HepG2 (cell line): ENCODE data around the gene ZBTB7A. TPM values are rescaled to one million over a fixed set of nuclear protein-coding genes. Genes with fewer than 3 reads are reported as not detected.

Experiments used
- AGO1 ChIP-seq: fragments of 200-400 bp; formaldehyde crosslinking; IDR thresholded peaks from 2 replicates; pipeline ENCODE4 v1.6.1; 2017; ENCODE audit warnings: mild to moderate bottlenecking, low read depth, low read length, moderate library complexity; ENCODE audit not compliant: poor library complexity, severe bottlenecking
- AHR ChIP-seq: IDR thresholded peaks from 2 replicates; pipeline ENCODE4 v1.6.1; 2018; ENCODE audit warnings: missing genetic modification reagents, missing compliant biosample characterization
- BRD4 ChIP-seq: sonication (generic); formaldehyde crosslinking; IDR thresholded peaks from 2 replicates; pipeline ENCODE4 v1.4.0; 2020; ENCODE audit warnings: missing genetic modification reagents
- FOXJ3 ChIP-seq: sonication (generic); formaldehyde crosslinking; IDR thresholded peaks from 2 replicates; pipeline ENCODE4 v1.4.0; 2020; ENCODE audit warnings: missing genetic modification reagents, mild to moderate bottlenecking, borderline replicate concordance
- NFYB ChIP-seq: sonication (generic); formaldehyde crosslinking; IDR thresholded peaks from 2 replicates; pipeline ENCODE4 v1.4.0; 2020; ENCODE audit warnings: missing genetic modification reagents
- NR2F2 ChIP-seq: IDR thresholded peaks from 2 replicates; pipeline ENCODE4 v1.6.1; 2012; ENCODE audit warnings: low read depth, inconsistent platforms, borderline replicate concordance
- PATZ1 ChIP-seq: sonication (generic); formaldehyde crosslinking; IDR thresholded peaks from 2 replicates; pipeline ENCODE4 v1.4.0; 2020; ENCODE audit warnings: missing genetic modification reagents
- RARG ChIP-seq: sonication (generic); formaldehyde crosslinking; IDR thresholded peaks from 2 replicates; pipeline ENCODE4 v1.4.0; 2020; ENCODE audit warnings: low read depth, mild to moderate bottlenecking, missing genetic modification reagents
- UBTF ChIP-seq: sonication (generic); formaldehyde crosslinking; IDR thresholded peaks from 2 replicates; pipeline ENCODE4 v1.4.0; 2020; ENCODE audit warnings: mild to moderate bottlenecking, missing genetic modification reagents
- ZBTB20 ChIP-seq: sonication (generic); formaldehyde crosslinking; IDR thresholded peaks from 2 replicates; pipeline ENCODE4 v1.8.1; 2023; ENCODE audit warnings: missing genetic modification reagents, low read depth, mild to moderate bottlenecking, borderline replicate concordance
- ZKSCAN1 ChIP-seq: fragments of 150-350 bp; IDR thresholded peaks from 2 replicates; pipeline ENCODE4 v1.6.1; 2014; ENCODE audit warnings: low read length
- ZKSCAN5 ChIP-seq: sonication (generic); formaldehyde crosslinking; IDR thresholded peaks from 2 replicates; pipeline ENCODE4 v1.5.1; 2020; ENCODE audit warnings: mild to moderate bottlenecking, missing genetic modification reagents
- ZNF879 ChIP-seq: sonication (generic); formaldehyde crosslinking; IDR thresholded peaks from 2 replicates; pipeline ENCODE4 v1.8.1; 2023; ENCODE audit warnings: missing genetic modification reagents
- polyA plus RNA-seq, 8 experiments: library from polyadenylated mRNA; depleted of rRNA in 3 of 8; stranded (reverse) in 7 of 8; unstranded in 1 of 8; fragments of >200 nt; fragmentation: Illumina TruSeq in 4 of 8; extraction: Trizol in 4 of 8; gene quantifications; 2 replicates each; pipeline versions ENCODE4 v1.2.1 to v1.2.3, GENCODE V29; 2011 to 2016; ENCODE audit warnings: low read depth in 4 of 8, missing spikeins in 1 of 8, mixed read lengths in 1 of 8; ENCODE audit not compliant: insufficient read depth in 1 of 8
- total RNA-seq, 5 experiments: library from RNA; depleted of rRNA; stranded (reverse); fragments of >200 nt; fragmentation: Illumina TruSeq; extraction: Trizol; gene quantifications; 2 replicates each; pipeline ENCODE4 v1.2.3, GENCODE V29; 2016; ENCODE audit warnings: low read depth in 1 of 5
- TF ChIP-seq, protein P1 (sequence below): sonication (generic); formaldehyde crosslinking; IDR thresholded peaks from 2 replicates; pipeline ENCODE4 v1.4.0; 2020; ENCODE audit warnings: missing genetic modification reagents, borderline replicate concordance
- TF ChIP-seq, protein P2 (sequence below): sonication (generic); formaldehyde crosslinking; IDR thresholded peaks from 2 replicates; pipeline ENCODE4 v1.5.1; 2020; ENCODE audit warnings: missing genetic modification reagents, mild to moderate bottlenecking, borderline replicate concordance
- TF ChIP-seq, protein P3 (sequence below): sonication (generic); formaldehyde crosslinking; IDR thresholded peaks from 2 replicates; pipeline ENCODE4 v1.8.0; 2022; ENCODE audit warnings: mild to moderate bottlenecking, missing genetic modification reagents

The ZBTB7A gene
- total and polyA plus RNA-seq, 2 of the 13 experiments (the other 11 are each of a cell fraction or from before 2014, with no cell fraction given), result 3.6 to 4.0 TPM

DNA sequence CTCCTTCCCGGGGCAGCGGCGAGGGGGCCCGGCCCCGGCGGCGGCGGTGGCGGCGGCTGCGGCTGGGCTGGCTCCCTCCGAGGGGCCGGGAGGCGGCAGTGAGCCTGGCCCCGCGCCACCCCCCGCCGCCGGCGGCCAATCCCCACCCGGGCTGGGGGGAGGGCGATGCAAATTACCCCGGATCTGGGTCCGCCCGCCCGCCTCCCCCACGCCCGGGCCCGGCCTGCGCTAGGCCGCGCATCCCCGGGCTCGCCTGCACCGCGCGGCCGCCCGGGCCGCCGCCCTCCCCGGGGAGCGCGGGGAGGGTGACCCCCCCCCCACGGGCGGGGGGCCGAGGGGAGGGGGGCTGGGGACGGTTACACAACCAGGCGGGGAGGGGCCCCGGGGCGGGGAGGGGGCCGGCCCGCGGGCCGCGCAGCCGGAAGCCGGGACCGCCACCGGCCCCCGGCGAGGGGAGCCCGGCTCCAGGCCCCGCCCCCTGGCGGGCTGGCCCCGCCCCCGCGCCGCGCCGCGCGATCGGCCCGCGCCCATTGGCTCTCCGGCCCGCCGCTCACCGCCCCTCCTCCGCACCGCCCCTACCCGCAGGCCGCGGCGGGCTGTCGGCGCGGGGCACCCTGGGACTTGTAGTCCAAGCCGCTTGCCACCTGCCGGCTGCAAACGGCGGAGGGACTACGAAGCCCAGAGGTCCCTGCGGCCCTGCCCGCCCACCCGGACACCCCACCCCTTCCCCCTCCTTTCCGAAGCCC, 1.1 kb downstream of the ZBTB7A start (continued):
- TF ChIP-seq UBTF (CRISPR knock-in tag) (peak; percentile 84; the same call in 1 of the 2 replicates), NR2F2 (no peak), AHR (CRISPR knock-in tag) (no peak), RARG (CRISPR knock-in tag) (no peak), FOXJ3 (CRISPR knock-in tag) (no peak), AGO1 (peak; percentile 6), ZKSCAN5 (CRISPR knock-in tag) (no peak), NFYB (CRISPR knock-in tag) (peak; percentile 76), BRD4 (CRISPR knock-in tag) (no peak), ZBTB20 (CRISPR knock-in tag) (no peak), ZNF879 (CRISPR knock-in tag) (no peak), PATZ1 (CRISPR knock-in tag) (peak; percentile 91; the same call in 1 of the 2 replicates), ZKSCAN1 (no peak)
- TF ChIP-seq, protein P1, sequence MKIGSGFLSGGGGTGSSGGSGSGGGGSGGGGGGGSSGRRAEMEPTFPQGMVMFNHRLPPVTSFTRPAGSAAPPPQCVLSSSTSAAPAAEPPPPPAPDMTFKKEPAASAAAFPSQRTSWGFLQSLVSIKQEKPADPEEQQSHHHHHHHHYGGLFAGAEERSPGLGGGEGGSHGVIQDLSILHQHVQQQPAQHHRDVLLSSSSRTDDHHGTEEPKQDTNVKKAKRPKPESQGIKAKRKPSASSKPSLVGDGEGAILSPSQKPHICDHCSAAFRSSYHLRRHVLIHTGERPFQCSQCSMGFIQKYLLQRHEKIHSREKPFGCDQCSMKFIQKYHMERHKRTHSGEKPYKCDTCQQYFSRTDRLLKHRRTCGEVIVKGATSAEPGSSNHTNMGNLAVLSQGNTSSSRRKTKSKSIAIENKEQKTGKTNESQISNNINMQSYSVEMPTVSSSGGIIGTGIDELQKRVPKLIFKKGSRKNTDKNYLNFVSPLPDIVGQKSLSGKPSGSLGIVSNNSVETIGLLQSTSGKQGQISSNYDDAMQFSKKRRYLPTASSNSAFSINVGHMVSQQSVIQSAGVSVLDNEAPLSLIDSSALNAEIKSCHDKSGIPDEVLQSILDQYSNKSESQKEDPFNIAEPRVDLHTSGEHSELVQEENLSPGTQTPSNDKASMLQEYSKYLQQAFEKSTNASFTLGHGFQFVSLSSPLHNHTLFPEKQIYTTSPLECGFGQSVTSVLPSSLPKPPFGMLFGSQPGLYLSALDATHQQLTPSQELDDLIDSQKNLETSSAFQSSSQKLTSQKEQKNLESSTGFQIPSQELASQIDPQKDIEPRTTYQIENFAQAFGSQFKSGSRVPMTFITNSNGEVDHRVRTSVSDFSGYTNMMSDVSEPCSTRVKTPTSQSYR, result peak; percentile 51; the same call in 1 of the 2 replicates
- TF ChIP-seq, protein P2, sequence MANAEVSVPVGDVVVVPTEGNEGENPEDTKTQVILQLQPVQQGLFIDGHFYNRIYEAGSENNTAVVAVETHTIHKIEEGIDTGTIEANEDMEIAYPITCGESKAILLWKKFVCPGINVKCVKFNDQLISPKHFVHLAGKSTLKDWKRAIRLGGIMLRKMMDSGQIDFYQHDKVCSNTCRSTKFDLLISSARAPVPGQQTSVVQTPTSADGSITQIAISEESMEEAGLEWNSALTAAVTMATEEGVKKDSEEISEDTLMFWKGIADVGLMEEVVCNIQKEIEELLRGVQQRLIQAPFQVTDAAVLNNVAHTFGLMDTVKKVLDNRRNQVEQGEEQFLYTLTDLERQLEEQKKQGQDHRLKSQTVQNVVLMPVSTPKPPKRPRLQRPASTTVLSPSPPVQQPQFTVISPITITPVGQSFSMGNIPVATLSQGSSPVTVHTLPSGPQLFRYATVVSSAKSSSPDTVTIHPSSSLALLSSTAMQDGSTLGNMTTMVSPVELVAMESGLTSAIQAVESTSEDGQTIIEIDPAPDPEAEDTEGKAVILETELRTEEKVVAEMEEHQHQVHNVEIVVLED (CRISPR knock-in tag), result peak; percentile 62; the same call in 1 of the 2 replicates
- TF ChIP-seq, protein P3, sequence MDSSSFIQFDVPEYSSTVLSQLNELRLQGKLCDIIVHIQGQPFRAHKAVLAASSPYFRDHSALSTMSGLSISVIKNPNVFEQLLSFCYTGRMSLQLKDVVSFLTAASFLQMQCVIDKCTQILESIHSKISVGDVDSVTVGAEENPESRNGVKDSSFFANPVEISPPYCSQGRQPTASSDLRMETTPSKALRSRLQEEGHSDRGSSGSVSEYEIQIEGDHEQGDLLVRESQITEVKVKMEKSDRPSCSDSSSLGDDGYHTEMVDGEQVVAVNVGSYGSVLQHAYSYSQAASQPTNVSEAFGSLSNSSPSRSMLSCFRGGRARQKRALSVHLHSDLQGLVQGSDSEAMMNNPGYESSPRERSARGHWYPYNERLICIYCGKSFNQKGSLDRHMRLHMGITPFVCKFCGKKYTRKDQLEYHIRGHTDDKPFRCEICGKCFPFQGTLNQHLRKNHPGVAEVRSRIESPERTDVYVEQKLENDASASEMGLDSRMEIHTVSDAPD, result no peak
